TTC549 (cell line): ENCODE results near the gene ACTR1B.
"Not testable (repeated sequence)": the region's sequence is repeated elsewhere in the genome, so short reads cannot be mapped to it uniquely, and the experiment has no call there.

Experiments
- FAIRE-seq: peaks from 2 replicates; lab custom pipeline; 2012; peaks lifted over from hg19 to GRCh38; lab: Jason Lieb, UNC

The ACTR1B gene

DNA sequence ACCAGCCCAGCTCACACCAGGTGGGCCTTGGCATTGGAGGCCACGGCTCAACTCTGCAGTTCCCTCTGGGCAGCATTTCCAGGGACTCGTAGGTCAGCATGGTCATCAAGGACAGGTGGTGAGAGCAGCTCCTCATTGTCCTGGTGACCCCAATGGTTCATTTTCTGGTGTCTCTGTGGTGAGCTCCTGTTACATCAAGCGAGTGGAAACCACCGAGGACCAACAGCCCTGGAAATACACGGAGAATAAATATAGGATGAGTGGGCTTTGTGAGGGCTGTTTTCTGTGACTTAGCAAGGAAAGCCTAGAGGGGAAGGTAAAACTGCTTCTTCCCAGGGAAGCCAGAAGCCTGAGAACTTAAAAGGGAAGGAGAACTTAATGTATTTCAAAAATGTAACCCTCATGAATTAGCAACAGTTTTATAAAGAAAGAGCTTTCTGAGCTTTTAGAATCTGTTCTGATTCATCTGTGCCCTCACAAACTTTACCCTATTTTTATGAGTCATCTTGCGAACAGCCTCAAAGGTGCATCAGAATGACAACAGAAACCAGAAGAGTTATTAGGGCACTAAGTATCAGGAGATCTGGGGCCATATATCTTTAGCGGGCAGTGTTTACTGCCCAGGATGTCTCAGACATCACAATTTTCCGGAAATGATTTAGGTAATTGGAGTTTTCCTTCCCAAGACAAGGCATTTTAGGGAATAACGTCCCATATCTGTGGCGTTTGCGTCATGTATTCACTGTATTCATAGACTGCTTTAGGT, 24.4 kb upstream of the ACTR1B start:
- no peak for FAIRE-seq

DNA sequence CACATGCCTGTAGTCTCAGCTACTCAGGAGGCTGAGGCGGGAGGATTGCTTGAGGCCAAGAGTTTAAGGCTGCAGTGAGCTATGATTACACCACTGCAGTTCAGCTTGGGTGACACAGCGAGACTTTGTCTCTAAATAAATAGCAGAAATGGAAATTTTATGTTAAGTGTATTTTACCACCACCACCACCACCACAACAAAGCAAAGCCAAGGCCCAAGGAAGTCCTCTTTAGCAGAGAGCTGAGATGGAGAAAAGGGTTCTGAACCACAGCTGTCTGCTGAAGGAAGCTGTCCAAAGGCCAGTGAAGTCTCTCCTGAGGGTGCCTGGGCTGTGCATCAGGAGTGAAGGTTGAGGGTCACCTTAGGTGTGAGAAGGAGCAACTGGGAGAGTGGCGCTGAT, 23.4 kb upstream of the ACTR1B start:
- FAIRE-seq: not testable (repeated sequence)

DNA sequence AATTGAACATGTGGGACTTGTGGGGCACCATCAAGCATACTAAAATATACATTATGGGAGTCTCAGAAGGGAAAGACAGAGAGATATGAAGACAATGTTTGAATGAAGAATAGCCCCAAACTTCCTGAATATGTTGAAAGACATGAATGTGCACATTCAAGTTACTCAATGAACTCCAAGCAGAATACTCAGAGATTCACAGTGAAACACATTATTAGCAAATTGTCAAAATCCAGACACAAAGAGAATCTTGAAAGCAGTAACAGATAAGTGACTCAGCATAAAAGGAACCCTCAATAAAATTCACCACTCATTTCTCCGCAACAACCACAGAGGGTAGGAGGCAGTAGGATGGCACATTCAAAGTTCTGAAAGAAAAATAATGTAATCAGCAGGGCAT, 14.5 kb upstream of the ACTR1B start:
- no peak for FAIRE-seq

DNA sequence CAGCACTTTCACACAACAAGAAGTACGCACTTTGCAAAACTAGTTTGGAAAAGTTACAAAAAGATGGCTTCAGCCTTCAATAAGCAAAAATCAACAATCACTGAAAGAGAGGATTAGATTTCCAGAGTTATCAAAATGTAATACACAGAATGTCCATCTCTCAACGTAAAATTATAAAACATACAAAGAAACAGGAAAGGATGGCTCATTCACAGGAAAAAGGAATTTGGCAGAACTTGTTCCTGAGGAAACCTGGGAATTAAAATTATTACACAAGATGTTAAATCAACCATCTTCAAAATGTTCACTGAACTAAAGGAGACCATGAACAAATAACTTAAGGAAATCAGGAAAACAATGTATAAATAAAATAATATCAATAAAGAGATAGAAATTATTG, 13.6 kb upstream of the ACTR1B start:
- no peak for FAIRE-seq

DNA sequence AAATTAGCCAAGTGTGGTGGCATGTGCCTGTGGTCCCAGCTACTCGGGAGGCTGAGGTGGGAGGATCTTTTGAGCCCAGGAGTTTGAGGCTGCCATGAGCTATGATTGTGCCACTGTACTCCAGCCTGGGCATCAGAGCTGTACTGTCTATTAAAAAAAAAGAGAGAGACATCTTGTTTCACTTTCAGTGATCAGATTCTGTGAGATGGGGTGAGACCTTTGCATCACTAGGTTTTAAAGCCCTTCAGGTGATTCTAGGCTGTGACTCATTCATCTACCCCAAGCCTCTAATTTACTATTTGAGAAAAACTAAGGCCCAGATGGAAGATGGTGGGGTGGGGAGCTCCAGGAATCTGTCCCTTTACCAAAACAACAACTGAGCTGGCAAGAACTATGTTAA, 12.8 kb upstream of the ACTR1B start:
- FAIRE-seq: no peak

DNA sequence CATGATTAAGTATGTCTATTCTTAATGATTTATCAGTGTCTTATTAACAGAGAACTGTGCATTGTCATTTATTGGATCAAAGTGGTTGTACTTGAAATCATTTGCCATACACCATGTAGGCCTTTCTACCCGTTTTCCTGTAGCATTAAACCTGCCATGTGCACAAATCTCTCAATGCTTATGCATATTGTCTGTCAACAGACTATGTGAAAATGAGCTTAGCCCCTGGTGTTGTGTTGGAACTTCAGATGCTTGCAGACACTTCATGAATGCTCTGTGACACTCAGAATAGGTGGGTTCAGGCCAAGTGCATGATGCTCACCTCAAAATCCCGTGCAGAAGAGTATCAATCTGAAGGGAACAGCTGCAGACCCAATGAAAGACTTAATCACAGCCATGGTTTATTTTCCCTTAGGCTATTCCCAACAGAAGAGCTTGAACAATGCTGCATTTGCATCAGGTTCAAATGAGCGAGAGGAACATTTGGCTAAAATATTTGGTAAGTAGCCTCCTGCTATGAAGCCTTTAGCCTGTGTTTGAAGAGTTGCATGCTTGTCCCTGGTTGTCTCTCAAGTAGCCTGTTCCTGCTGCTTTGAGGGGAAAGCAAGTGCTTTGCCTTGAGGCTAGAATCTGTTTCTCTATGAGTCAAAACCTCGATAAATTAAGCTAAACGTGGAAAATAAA, 11.7 kb upstream of the ACTR1B start:
- FAIRE-seq: no peak

DNA sequence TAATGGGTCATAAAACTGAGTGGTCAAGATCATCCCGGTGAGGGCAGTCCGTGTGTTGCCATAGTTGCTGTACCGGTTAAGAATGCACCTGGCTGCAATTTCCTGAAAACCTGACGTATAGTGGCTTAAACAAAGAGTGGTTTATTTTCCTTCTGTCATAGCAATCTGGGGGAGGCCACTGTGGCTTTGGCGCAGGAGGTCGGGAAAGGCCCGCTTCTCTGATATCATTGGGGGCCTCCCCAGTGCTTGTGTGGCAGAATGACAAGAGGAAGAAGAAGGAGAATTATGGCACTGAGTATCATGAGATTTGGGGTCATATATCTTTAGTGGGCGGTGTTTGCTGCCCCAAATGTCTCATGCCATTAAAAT, 10.1 kb upstream of the ACTR1B start:
- no peak for FAIRE-seq

DNA sequence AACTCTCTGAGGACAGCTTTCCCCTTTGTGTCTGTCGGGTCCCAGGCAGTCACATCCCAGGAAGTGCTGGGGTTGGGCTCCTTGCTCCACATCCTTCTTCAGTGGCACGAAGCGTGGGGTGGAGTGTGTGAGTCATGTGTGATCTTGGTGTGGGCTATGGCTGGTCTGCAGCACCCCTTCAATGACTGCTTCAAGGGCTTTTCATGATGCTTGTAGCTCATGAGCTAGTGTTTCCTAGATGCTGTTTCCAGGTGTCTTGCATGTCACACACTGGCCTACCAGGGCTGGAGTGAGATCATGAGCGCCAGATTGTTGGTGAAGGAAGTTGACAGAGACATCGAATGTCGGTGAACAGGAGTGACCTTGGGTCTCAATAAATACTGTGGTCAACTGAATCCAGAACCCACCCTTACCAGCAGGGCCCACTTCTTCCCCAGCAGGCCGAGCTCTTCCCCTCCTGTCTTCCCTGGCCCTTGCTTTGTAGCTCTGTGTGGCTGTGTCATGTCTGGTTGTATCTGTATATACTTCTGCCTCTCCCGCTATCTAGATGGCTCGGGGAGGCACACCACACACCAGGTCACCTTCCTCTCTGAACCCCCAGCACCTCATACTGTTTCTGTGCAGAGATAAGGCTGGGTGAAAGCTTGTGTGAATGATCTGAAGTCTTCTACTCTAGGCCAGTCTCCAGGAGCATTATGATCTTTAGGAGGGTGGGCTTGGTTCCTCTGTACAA, 9.5 kb upstream of the ACTR1B start:
- FAIRE-seq: no peak

DNA sequence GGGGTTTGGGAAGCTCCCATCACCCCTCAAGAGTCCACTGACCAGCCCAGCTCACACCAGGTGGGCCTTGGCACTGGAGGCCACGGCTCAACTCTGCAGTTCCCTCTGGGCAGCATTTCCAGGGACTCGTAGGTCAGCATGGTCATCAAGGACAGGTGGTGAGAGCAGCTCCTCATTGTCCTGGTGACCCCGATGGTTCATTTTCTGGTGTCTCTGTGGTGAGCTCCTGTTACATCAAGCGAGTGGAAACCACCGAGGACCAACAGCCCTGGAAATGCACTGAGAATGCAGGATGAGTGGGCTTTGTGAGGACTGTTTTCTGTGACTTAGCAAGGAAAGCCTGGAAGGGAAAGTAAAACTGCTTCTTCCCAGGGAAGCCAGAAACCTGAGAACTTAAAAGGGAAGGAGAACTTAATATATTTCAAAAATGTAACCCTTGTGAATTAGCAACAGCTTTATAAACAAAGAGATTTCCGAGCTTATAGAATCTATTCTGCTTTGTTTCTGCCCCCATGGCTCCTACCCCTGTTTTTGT, 8.8 kb upstream of the ACTR1B start:
- not testable (repeated sequence) for FAIRE-seq

DNA sequence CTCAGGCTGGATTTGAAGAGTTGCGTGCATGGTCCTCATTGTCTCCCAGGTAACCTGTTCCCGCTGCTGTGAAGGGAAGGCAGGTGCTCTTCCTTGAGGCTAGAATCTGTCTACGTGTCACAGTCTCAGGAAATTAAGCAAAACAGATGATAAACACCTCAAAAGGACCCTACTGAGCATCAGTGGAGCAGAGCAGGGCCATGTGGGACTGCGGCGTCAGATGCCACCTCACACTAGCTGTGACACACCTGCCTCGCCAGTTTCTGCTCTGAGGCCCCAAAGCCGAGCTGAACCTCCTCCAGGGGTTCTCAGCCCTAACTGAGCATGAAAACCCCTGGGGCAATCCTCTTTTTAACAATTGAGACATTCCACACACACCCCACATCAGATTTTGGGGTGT, 7.7 kb upstream of the ACTR1B start:
- no peak for FAIRE-seq

DNA sequence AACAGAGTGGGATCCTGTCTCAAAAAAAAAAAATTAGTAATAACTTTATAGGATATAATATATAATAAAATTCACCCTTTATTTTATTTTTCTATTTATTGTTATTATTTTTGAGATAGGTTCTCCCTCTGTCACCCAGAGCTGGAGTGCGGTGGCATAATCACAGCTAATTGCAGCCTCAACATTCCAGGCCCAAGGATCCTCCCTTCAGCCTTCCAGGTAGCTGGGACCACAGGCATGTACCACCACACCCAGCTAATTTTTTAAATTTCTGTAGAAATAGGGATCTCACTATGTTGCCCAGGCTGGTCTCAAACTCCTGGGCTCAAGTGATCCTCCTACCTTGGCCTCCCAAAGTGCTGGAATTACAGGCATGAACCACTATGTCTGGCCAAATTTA, 6.6 kb upstream of the ACTR1B start:
- FAIRE-seq: no peak

DNA sequence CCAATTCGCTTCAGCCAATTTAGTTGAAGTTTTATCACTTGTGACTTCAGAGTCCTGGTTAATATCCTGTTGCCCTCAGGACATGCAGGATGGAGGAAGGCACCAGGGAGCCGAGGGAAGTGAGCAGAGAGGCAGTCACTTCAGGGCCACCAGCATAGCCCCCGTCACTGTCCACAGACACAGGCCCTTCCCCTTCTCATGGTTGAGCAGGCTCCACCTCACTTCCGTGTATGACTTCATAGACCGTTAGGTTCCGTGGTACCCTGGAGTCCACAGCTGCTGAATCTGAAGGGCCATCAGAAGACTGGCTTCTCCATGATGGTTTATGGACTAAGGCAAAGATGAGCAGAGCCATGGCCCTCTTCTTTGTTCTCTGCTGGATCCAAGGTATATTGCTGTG, 5.6 kb upstream of the ACTR1B start, which contains the start of gene C2orf92:
TSS of gene C2orf92 (plus strand) at position 266 of the 400 bp plus-strand sequence. CDS start at position 342, 76 bp downstream.
- FAIRE-seq: no peak

DNA sequence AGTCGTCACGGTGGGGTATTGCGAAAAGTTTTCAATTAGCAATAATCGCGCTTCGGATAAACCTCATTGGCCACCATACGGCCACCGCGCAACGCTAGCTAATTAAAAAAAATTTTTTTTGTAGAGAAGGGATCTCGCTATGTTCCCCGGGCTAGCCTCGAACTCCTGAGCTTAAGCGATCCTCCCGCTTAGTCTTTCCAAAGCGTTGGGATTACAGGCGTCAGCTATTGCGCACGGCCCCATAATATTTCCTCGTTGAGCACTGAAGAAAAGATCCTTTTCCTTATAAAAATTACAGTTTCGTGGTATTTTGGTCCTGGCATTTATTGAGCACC, 759 bp upstream of the ACTR1B start:
- no peak for FAIRE-seq

DNA sequence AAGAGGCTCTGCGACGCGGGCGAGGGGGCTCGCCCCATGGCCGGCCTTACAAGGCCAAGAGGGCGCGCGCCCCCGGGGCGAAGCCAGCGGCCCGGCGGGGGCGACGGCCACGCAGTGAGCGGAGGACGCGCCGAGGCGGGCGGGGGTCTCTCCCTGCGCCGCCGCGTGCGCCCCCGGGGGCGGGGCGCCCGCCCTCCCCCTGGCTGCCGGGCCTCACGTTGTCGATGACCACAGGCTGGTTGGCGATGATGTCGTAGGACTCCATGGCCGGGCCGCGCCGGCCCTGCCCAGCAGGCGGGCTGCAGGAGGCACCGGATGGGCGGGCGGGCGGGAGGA, 250 bp downstream of the ACTR1B start:
- FAIRE-seq: no peak

DNA sequence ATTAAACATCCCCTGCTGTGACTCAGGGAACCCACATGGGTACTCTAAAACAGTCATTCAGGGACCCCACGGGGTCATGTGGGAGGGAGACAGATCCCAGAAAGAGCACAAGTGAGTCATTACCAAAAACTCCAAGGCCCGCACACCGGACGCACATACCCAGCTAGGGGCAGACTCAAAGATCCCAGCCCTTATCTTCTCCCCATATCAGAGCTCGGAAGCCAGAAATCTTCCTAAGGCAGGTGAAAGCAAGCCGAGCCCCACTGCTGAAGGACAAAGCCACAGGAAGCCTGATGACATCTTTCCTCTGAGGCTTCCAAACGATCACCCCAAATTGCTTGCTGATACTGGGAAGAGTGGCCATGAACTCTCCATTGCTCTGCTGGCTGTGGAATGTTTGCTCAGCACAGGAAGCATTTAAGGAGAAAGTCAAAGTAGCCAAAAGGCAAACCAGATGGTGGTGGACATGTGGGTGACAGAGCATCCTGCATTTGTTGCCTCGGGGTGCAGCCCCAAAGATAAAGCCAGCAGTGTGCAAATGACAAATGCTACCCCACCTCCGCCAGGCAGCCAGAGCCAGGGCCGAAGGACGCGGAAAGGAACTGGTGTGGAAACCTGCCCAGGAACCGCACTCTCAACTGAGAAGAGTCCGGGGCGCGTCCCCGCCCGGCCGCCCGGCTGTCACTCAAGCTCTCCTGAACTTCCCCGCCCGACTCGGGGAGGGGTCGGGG, 784 bp downstream of the ACTR1B start:
- no peak for FAIRE-seq

DNA sequence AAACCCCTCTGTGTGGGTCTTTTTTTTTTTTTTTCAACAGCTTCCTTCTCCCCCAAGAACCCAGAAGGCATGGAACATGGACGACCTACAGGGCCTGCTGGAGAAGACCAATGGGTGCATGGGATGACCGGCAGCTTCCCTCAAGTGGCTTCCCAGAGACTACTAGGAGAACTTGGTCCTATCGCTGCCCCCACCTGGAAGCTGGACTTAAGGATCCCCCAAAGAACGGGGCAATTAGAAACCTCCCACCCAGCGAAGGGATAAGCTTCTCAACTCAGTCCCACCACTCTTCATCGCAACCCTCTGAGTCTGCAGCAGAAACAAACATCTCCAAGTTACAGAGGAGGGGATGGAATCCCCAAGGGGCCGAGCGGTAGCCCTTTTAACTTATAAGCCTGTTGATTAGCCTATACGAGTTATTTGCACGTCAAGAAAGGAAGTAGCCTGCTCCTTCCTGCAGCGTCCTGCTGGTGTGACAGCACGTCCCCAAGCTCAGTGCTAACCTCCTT, 1.4 kb downstream of the ACTR1B start:
- no peak for FAIRE-seq

DNA sequence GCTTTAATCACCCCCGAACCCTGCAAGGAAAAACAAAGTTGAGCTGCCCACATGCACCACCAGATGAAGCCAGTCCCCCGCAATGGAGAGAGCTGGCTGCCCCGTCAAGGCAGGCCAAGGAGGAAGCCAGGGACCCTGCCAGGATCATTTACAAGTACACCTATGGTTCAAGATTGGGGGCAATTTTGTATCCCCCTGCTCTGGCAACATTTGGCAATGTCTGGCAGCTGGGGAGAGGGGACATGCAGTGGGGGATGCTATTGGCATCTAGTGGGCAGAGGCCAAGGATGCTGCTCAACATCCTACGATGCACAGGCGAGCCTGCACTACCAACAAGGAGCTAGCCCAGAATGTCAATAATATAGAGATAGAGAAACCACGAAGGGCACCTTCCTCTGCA, 1.9 kb downstream of the ACTR1B start:
- no peak for FAIRE-seq

DNA sequence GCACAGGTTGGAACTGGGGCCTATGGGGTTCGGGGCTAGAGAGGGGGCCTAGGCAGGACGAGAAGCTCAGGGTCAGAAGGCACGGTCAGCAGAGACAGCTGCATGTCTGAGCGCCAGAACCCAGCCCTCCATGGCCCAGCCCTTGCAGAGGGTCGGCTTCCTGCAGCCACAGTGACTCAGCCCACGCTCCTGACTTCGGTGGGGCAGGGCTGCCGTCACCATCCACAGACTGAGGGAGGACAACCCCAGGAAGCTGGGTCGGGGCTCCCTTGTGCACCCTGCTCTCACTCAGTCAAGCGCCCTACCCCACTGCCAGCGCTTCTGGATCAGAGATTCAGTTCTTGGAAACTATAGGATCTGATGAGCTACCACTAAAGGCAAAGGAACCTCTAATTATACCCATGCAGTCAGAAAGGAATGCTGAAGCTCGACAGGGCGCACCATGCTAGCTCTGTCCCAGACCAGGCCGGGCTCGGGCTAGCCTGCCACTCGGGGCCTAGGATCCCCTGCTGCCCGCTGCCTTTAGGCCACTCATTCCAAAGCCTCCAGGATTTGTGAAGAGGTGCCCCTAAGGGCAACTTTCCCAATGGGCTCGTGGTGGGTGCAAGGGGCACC, 3.0 kb downstream of the ACTR1B start:
- no peak for FAIRE-seq

DNA sequence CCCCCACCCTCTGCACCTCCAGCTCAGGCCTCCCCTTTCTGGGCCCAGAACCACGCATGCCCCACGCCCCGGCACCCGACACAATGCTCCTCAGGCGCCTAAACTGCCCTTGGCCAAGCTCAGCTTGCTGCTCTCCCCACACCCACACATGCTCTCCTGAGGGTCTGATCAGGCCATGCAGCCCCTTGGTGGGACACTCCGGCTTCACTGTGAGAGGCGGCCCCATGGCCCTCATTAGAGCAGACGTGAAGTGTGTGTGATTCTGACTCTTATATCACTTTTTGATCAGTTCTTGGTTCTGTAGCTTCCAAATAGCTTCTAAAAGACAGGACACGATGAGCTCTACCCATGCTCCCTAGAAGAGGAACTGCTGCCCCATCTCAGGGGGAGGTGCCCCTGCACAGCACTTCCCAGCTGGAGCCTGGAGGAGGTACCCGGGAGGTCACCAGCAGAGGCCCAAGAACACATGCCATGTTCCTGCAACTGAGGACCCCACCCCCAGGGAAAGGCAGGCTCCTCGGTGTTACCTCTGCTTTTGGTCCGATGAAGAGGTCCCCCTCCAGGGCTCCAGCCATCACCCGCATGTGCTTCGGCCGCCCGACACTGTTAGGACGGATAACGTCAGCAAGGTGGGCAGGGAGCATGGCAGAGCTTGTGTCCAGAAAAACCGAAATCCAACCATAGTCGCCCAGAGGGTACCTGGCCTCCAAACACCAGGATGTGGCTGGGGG, 3.6 kb downstream of the ACTR1B start:
- no peak for FAIRE-seq

DNA sequence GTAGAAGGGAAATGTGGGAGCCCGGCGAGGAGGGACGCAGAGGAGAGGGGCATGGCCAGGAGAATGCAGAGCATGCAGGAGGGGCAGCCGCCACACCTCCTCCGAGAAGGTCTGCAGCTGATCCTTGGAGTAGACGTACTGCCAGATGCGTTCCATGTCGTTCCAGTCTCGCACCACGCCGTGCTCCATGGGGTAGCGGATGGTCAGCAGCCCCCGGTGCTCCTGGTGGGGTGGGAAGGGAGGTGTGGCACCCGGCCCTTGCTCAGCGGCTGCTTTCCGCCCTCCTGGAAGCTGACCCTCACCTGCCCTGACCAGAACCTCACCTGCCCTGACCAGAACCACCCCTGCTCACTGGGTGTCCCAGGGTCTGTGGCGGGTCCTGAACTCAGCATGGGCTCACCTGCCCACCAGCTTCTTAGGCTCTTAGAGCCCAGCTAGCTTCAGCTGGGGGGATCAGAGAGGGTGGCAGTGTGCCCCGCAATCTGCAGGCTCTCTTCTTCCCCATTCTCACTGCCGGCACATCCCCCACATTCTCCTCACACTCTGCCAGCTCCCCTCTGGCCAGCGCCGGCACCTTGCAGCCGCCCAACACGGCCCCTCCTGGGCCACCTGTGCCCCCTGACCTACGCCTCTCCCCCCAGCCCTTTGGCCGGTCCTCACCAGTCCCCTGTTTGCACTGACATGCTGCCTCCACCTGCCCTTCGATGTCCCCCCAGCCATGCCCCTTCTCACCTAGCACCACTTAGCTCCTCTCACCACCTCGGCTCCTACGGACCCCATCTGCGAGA, 4.4 kb downstream of the ACTR1B start:
- FAIRE-seq: no peak
